GM21529 (cell line): ENCODE data around the gene CYP11A1.

ENCODE experiments used
- ATAC-seq: cut with Tn5 transposase; IDR thresholded peaks from one replicate; pipeline ENCODE4 v1.9.1; 2021; ENCODE audit not compliant: unreplicated experiment

CYP11A1 gene

DNA sequence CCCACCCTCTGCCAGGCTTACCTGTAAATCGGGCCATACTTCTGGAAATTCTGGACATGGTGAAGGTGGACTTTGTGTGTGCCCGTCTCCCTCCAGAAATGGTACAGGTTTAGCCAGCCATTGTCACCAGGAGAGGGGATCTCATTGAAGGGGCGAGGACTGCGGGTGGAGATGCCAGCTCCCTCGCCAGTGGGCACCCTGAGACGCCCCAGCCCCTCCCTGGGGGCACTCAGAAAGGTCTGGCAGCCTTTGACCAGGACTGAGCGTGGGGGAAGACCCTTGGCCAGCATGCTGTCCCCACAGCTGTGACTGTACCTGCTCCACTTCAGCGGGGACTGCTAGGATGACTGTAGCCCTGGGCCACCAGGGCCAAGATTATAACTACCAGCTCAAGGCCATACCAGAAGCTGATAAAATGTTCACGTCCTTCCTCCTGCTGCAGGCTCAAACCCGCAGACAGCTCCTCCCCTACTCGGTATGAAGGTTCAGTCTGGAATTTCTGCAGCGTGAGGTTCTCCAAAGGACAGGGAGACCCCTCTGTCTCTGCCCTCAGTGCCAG lies at the start of gene CYP11A1:
CYP11A1 (minus strand) TSS at position 351 of the 559 bp plus-strand sequence; CDS start at position 290, 61 bp downstream.
- ATAC-seq = no peak

DNA sequence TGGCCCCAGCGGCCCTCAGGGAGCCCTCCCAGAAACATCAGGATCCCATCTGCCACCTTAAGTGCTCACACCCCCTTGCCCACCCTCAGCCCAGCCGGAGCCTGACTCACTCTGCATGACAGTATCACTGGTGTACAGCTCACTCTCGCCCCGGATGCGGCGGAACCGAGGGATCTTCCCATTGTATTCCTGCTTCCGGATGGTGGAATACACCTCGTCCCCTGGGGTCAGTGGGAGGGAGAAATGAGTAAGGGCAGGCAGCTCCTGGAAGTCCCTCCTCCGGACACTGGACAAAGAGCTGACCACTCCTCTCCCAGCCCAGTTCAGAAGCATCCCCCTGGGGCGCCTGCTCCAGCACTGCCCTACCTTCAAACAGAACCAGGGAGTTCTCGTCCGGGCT lies 49.8 kb upstream of the CYP11A1 start:
- ATAC-seq = no peak

DNA sequence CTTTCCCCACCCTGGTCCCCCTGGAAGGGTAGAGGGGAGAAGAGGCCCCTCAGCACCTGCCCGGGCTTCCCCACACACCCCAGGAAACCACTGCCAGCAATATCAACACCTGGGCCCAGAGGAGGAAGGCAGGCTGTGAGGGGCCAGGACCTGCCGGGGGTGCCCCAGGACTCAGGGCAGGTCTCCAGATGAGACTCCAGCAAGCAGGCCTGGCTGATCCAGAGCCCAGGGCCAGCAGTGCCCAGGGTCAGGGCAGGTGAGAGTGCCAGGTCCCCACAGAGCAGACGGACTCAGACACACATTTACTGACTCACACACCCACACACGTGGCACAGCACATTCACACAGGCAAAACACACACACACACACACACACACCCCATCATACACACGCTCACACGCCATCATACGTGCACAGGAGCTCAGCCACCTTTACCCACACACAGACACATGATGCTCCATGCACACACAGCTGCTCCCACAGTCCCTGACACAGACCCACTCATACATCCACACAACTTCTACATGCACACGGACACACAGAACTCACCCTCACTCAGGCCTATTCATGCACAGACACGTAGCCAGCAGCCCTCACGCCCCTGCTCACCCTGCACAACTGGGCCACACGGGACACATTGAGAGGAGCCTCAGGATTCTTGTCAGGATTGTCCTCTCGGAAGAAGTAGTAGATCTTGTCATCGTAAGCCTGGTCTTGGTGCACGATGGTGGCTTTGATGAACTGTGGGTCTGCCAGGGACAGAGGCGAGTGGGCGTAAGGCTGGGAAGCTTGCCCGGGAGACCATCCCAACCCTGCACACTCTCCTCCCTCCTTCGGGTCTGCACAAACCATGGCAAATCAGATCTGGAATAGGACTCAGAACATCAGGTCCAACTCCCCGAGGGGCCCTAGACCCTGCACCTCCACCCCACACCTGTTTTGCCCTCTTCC lies 48.8 kb upstream of the CYP11A1 start:
- ATAC-seq = no peak

DNA sequence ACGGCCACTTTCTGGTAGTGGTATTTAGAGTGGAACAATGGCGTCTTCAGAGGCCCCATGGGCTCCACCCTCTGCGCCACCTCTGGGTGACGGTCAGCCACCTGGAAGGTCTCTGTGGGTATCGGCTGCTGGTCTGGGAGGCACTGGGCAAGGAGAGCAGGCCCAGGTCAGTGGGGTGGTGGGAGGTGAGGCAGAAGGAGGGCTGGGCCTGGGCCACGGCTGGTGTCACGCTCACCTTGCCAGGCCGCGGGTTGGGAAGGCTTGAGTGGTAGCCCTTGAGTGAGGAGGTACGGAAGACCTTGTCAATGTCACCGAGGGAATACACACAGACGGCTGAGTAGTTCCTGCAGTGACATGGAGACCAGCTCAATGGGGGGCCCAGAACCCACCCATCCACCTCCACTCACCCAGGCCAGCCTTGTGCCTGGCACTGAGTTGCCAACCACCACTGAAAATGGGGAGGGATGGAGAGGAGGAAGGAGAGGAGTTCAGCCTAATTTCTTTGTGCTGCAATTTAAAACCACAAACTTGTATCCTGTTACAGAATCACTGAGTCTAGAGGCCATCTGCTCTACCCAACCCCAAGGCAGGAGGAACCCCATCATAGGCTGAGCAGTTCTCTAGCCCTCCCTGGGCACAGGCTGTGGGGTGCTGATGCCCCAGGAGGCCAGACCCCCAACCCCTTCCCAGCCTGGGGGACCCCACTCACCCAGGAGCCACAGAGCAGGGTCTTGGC lies 47.3 kb upstream of the CYP11A1 start:
- ATAC-seq = no peak

DNA sequence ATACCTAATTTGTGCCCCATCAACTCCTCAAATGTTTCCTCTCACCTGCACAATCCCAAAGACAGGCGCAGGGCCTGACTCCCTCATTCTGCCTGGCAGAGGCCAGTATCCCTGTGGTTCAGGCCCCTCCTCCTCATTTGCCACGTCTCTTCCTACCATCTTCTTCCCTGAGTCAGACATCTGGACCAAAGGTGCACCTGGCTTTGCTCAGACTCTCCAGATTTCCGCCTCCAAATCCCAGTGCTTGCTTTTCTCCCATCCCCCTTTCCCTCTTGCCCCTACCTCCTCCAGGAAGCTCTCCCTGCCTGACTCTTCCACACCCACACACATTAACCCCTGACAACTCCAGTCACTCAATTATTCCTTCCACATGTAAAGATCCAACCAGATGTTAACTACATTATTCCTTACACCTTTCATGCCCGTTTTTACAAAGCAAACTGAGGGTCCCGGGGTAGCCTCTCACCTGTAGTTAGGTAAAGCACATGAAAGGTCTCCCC lies 46.7 kb upstream of the CYP11A1 start:
- no peak for ATAC-seq

DNA sequence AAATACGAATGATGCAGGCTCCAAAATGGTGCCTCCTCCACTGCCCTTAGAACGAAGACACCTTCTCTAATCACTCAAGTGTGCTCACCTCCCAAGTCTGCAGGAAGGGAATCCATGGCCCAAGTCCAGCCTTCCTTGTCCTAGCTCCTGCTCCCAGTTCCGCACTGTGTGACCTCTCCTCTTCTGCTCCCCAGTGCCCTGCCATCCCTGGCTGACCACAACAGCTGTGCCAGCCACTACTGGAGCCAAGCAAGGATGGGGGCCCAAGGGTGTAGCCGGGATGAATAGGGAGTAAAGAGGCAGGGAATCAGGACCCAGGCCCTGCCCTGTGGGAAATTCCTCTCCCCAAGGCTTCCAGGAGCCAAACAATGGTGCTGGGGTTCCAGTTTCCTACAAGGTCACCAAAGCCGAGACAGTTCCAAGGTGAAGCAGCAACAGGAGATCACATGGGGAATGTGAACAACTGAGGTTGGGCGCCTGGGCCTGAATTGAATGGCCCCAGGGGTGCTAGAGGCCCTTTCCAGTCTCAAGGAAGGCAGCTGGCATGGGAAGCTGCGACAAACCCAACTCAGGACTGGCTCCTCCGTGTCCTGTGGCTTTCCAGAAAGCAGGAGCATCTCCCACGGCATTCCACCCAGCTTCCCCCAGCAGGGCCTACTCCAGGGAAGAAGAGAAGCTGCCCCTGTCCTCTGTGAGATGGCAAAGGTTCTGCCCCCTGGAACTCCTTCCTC lies 46.1 kb upstream of the CYP11A1 start:
- no peak for ATAC-seq

DNA sequence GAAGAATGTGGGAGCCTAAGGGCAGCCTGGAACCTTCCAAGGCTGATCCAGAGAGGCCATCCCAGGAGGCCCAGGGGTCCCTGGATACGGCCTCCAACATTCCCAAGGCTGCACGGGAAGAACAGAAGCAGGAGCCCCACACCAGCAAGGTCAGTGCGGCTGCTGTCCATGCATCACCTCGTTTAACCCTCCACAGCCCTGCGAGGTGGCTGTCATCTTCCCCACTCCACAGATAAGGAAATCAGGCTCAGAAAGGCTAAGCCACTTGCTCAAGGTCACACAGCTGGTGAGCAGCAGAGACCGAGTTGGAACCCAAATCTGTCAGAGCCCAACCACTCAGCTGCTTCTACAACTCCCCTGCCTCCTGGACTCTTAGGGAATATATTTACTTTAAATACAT lies 44.7 kb upstream of the CYP11A1 start:
- no peak for ATAC-seq

DNA sequence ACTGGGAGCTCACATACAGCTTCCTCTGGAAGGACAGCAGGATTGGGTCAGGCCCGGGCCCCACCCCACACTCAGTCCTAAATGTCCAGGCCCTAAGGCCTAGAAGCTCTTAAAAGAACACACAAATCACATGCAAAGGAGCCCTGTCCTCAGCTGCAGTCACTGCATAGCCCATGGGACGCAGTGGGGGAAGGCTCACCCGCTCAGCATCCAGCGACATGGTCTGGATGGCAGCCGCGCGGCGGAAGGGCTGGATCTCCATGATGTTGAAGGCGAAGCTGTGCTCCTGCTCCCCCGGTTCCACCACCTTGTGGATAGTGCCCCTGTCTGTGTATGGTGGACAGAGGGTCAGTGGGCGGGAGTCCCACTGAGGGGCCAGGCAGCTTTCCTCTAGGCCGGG lies 44.2 kb upstream of the CYP11A1 start:
- ATAC-seq = no peak

DNA sequence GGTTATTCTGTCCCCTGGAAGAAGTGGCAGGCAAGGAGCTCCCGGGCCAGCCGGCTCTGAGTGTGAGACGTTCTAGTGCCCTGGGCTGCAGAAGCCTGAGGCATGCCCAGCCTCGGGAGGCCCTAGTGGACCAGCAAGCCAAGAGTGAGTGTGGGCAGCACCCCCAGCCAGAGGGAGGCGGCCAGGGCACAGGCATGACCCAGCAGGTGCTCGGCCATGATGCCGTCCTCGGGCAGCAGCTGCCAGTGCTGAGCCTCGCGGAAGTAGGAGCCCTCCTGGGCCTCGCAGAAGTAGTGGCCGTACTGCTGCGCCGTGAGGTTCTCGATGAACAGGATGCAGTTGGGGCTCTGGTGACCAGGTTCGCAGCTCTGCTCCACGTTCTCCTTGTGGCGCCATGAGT lies 43.1 kb upstream of the CYP11A1 start:
- no peak for ATAC-seq

DNA sequence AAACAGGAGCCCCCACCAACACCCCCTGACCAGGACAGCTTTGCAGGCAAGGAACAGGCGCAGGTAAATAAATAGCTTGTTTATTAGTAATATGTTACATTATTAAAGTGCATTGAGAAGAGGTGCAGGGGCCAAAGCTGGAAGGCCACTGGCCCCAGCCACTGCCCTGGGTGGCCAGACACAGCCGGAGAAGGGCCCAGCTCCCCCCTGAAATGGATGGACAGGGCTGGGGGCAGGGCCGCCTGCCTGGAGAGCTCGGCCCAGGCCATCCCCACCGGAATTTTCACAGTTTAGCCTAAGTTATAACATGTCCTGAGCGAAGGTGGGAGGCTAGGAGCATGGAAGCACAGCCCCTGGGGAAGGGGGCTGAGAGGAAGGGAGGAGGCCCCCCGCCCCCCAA lies 41.8 kb upstream of the CYP11A1 start:
- ATAC-seq = no peak

DNA sequence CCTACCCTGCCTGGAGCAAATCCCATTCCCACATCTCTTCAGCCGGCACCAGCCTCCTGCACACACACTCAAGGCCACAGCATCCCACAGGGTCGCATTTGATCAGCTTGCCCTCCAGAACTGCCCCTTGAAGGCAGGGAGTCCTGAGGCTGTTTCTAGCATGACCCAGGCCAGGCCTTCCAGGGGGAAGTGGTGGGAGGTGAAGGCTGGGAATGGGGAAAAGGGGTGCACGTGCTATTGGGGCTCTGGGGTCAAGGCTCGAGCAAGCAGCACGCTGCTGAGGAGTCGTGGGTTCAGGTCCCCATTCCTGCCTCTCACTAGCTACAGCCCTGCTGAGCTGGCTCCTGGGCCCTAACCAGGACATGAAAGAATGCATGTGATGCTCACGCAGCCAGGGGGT lies 41.4 kb upstream of the CYP11A1 start:
- ATAC-seq = no peak

DNA sequence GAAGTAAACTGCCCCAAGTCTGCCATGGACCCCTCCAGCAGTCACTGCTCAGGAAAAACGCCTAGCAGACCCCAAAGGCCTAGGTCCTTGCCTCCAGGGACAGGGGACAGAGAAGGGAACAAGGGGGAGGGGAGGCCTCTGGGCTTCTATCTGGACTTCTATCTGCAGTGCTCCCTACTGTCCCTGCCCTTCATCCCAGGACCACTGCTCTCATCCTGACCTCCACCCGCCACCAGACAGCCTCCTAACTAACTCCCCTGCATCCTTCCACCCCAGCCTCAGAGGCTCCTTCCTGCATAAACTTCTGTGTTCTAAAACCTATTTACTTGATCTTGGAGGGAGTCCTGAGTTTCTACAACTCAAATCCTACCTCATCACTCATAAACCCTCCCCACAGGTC lies 40.9 kb upstream of the CYP11A1 start:
- ATAC-seq = no peak

DNA sequence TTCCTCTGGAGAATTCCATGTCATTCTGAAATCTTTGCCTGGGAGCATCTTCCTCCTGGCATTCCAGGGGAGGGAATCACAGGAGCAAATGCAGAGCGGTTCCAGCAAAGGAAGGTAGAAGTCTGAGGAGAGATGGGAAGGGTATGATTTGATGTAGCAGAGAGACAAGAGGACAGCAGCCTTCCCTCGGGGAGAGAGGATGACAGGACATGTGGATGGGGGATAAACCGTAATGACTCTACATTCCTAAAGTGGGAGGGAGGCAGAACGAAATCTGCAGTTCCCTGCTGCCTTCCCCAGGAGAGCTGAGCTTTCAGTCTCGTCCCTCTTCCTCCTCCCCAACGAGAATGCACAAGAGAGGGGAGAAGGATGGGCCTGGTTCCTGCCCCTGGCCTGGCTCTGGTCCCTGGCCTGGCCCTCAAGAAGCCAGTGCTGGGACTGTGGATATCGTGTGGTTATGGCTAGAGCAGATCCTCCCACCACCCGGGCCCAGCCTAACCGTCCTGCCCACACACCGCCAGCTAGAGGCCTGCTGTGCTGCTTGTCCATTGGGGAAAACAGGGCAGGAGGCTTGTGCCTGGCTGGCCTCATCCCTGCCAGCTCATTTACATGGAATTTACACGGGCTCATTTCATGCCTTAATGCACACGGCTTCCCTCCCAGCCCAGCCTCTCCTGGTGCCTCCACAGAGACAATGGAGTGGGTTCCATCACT lies 39.7 kb upstream of the CYP11A1 start:
- no peak for ATAC-seq

DNA sequence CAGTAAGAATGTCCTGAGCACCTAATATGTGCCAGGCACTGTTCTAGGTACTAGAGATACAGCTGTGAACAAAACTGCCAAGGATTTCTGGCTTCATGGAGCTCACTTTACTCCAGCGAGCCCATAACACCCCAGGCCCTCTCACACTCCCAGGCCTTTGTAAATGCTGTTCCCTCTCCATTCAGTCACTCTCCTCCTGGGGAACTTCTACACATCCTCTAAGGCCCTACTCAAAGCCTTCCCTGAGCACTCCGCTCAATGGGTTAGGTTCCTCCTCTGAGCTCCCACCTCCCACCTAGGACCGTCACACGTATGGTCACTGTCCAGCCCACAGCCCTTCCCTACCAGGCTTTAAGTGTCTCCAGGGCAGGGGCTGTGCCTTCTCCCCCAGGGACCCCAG lies 39.1 kb upstream of the CYP11A1 start:
- ATAC-seq = no peak

DNA sequence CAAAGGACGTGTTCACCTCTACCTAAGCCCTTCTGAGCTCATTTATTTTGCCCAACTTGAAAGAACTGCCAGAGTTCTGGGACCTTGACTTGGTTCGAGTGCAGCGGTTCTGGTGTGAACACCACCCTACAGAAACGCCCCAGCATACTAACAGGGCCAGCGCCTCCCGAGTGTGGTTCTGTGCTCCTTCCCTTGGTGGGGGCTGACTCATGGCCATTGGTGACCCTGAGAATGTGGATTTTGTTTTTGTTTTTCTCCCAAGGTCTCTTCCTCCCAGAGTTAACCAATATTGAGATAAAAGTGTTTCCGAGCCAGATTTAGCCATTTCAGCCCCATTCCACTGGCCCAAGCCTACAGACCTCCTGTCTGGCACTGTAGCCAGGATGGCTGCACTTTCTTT lies 38.4 kb upstream of the CYP11A1 start:
- no peak for ATAC-seq

DNA sequence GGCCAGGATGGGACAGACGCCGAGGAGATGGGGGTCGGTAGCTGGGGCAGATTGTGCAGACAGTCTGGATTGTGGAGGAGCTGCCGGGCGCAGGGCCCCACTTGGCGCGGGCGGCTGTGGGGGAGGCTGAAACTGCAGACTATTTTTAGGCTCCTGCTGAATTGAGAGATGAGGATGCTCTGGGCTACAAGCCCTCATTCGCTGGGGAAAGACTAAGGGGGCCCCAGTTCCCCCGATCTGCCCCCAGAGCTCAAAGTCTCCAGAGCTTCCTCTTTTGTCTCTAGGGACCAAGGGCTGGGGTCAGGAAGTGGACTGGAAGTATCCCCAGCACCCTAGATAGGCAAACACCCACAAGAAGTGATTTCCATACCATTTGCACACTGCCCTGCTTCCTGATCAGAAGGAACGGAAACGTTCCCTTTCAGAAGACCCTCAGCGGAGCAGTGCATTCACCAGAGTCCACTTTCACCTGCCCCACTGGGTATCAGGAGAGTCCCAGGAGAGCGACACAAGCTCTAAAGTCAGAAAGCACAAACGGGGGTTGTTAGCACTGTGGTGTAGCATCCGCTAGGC lies 36.6 kb upstream of the CYP11A1 start:
- ATAC-seq = peak; percentile 29

DNA sequence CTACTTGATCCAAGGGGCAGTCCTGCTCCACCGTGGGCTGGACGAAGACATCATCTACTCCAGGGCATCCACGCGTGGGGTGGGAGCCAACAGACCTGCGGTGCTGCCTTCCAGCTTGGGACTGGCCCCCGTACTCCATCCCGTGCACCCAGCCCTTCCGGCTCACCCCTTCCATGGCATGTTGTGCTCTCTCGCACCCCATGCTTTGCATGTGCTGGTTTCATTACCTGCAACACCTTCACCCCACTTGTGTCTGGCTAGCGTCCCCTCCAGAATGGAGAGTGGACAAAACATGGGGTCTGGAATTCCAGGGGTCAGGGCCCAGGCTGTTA lies 36.1 kb upstream of the CYP11A1 start:
- ATAC-seq = no peak

DNA sequence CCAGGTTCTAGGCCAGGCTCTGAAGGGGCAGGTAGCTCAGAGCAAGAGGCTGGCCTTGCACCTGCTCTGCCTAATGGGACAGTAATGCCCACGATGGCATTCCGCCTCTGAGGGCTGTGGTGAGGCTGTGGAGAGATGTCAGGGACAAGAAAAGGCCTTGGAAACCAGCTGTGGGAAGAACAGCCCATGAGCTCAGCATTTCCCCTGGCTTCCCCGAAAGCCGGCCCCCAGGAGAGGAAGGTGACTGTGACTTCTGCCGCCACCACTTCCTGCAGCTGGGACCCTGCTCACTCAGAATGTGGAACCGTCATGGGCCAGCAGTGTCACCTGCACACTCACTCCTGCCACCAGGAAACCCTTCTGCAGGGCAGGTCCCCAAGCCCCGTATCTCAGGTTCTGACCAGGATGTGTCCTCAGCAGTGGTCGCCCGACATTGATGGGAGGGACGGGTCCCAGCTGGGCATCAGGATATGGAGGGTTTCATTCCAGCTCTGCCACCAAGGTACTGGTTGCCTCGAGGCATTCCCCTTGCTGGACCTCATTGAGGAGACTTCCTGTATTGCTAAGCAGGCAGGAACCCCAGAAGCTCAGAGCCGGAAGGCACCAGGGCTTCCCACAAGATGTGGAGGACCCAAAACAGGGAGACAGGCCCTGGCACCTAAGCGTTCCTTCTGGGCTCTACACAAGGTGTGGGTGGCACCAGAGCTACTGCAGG lies 35.6 kb upstream of the CYP11A1 start:
- ATAC-seq = peak; percentile 38

DNA sequence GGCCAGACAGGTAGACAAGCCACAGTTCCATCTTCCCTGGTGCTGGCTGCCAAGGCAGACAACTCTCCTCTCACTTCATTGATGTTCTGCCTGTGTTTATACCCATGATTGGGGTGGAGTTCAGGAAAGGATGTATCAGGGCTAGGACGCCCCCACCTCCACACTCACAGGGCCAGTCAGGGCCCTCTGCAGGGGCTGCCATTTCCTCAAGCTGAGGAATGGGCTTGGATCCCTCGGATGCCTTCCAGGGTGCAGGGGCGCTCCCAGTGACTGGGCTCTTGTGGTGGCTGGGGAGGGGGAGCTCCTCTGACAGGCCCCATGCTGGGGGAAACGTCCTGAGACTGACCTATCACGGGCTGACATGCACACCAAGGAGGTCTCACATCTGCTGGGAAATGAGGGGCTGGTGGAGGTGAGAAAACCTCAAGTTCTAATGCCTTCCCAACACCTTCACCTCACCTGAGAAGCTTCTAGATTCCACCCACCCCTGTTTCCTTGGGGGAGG lies 34.9 kb upstream of the CYP11A1 start:
- ATAC-seq = no peak
